OCI-LY1 (cell line): Measurements from ENCODE around the gene SPPL3.

Experiments used
- CTCF ChIP-seq: fragments of 200-600 bp; sonication (generic), shearing (Covaris generic); IDR thresholded peaks from 2 replicates; pipeline ENCODE4 v1.5.1; 2017; ENCODE audit warnings: mild to moderate bottlenecking, antibody characterized with exemption, low read length, moderate library complexity, mixed read lengths
- EZH2 ChIP-seq: fragments of 200-600 bp; sonication (generic), shearing (Covaris generic); IDR thresholded peaks from 2 replicates; pipeline ENCODE4 v1.8.0; 2017; ENCODE audit warnings: borderline replicate concordance, mixed run types, mild to moderate bottlenecking, antibody characterized with exemption, low read length, moderate library complexity, mixed read lengths

GRCh38 chr12:120712610-120713009 is 191.5 kb downstream of the SPPL3 start:
- TF ChIP-seq CTCF (no peak), EZH2 (no peak)
